Mesodermal cell (in vitro differentiated cells): ENCODE measurements around the gene LINGO3.

Experiments used
- H3K27ac ChIP-seq: 2 replicates; pipeline ENCODE4 v1.7.0; 2013; ENCODE audit warnings: mild to moderate bottlenecking, low read depth, low read length, moderate library complexity; ENCODE audit not compliant: severe bottlenecking
- H3K36me3 ChIP-seq: 2 replicates; pipeline ENCODE4 v1.7.1; 2013; ENCODE audit warnings: mild to moderate bottlenecking, low read length, moderate library complexity; ENCODE audit not compliant: control insufficient read depth, insufficient read depth
- H3K4me1 ChIP-seq: one replicate; pipeline ENCODE4 v1.7.1; 2013; ENCODE audit warnings: mild to moderate bottlenecking, low read length; ENCODE audit not compliant: insufficient read depth, control insufficient read depth, poor library complexity, severe bottlenecking
- H3K4me3 ChIP-seq: 2 replicates; pipeline ENCODE4 v1.7.0; 2013; ENCODE audit warnings: low read length, control low read depth, mild to moderate bottlenecking; ENCODE audit not compliant: insufficient read depth, poor library complexity, severe bottlenecking; ENCODE audit errors: extremely low read depth
- H3K9me3 ChIP-seq: 2 replicates; pipeline ENCODE4 v1.7.1; 2013; ENCODE audit warnings: mild to moderate bottlenecking, low read length, moderate library complexity; ENCODE audit not compliant: control insufficient read depth
- WGBS, 2 experiments: methylation state at CpG; one replicate each; pipeline ENCODE4 v1.1.5; 2013; ENCODE audit warnings: missing lambda C conversion rate in 2 of 2; ENCODE audit not compliant: insufficient coverage in 2 of 2; 5-methylcytosine and 5-hydroxymethylcytosine counted together

The LINGO3 gene

GRCh38 chr19:2338751-2339643 lies 31.0 kb upstream of the LINGO3 start:
- Histone ChIP-seq H3K27ac (no peak overlapping the region), H3K4me1 (no peaks in the 10 kb centered on the region), H3K36me3 (peaks cover 45% of the 10 kb centered on the region), H3K9me3 (no peaks in the 10 kb centered on the region), H3K4me3 (no peak overlapping the region)
- 96 to 98% methylated on average over 50 to 54 of the region's 54 CpGs for WGBS, 2 experiments

GRCh38 chr19:2338055-2338615 lies 30.2 kb upstream of the LINGO3 start:
- Histone ChIP-seq H3K36me3 (peaks cover 48% of the 10 kb centered on the region), H3K9me3 (no peaks in the 10 kb centered on the region), H3K4me3 (no peak overlapping the region), H3K4me1 (no peaks in the 10 kb centered on the region), H3K27ac (no peak overlapping the region)
- 97 to 99% methylated on average over 17 to 21 of the region's 21 CpGs for WGBS, 2 experiments

GRCh38 chr19:2337329-2337707 lies 29.4 kb upstream of the LINGO3 start:
- WGBS, 2 experiments, result 75 to 79% methylated on average over 19 of the region's 19 CpGs
- Histone ChIP-seq H3K36me3 (peaks cover 45% of the 10 kb centered on the region), H3K9me3 (no peaks in the 10 kb centered on the region), H3K4me1 (no peaks in the 10 kb centered on the region), H3K4me3 (no peak overlapping the region), H3K27ac (peak overlapping the region; percentile 47)

- Histone ChIP-seq H3K9me3 (no peaks in the 10 kb centered on the region), H3K27ac (peak overlapping the region; percentile 47), H3K4me1 (no peaks in the 10 kb centered on the region), H3K4me3 (no peak overlapping the region), H3K36me3 (peaks cover 42% of the 10 kb centered on the region)
- WGBS, 2 experiments, result 92 to 94% methylated on average over 22 to 29 of the region's 33 CpGs
Observed at GRCh38 chr19:2336528-2337328, 28.8 kb upstream of the LINGO3 start.

GRCh38 chr19:2335848-2336247 lies 27.9 kb upstream of the LINGO3 start:
- no peak overlapping the region for H3K27ac ChIP-seq
- H3K4me1 ChIP-seq, result peaks cover 6% of the 10 kb centered on the region
- WGBS, 2 experiments, result 95 to 100% methylated on average over 3 of the region's 3 CpGs
- peaks cover 36% of the 10 kb centered on the region for H3K36me3 ChIP-seq
- H3K4me3 ChIP-seq, result no peak overlapping the region
- no peaks in the 10 kb centered on the region for H3K9me3 ChIP-seq

GRCh38 chr19:2334986-2335846 lies 27.3 kb upstream of the LINGO3 start:
- H3K9me3 ChIP-seq, result no peaks in the 10 kb centered on the region
- no peak overlapping the region for H3K4me3 ChIP-seq
- peaks cover 12% of the 10 kb centered on the region for H3K4me1 ChIP-seq
- H3K36me3 ChIP-seq, result peaks cover 36% of the 10 kb centered on the region
- 94% methylated on average over 19 to 22 of the region's 26 CpGs for WGBS, 2 experiments
- H3K27ac ChIP-seq, result no peak overlapping the region

GRCh38 chr19:2334426-2334825 lies 26.5 kb upstream of the LINGO3 start:
- Histone ChIP-seq H3K27ac (no peak overlapping the region), H3K4me3 (no peak overlapping the region), H3K9me3 (no peaks in the 10 kb centered on the region), H3K4me1 (peaks cover 16% of the 10 kb centered on the region), H3K36me3 (peaks cover 30% of the 10 kb centered on the region)
- 96 to 97% methylated on average over 23 to 27 of the region's 27 CpGs for WGBS, 2 experiments

- H3K9me3 ChIP-seq, result no peaks in the 10 kb centered on the region
- no peak overlapping the region for H3K27ac ChIP-seq
- peaks cover 16% of the 10 kb centered on the region for H3K4me1 ChIP-seq
- WGBS, 2 experiments, result 95 to 96% methylated on average over 9 to 11 of the region's 11 CpGs
- no peak overlapping the region for H3K4me3 ChIP-seq
- peaks cover 23% of the 10 kb centered on the region for H3K36me3 ChIP-seq
Observed at GRCh38 chr19:2333807-2334211, 25.9 kb upstream of the LINGO3 start.

- Histone ChIP-seq H3K27ac (no peak overlapping the region), H3K4me3 (no peak overlapping the region), H3K9me3 (no peaks in the 10 kb centered on the region), H3K4me1 (peaks cover 16% of the 10 kb centered on the region), H3K36me3 (peaks cover 19% of the 10 kb centered on the region)
- WGBS, 2 experiments, result 94% methylated on average over 20 to 23 of the region's 27 CpGs
Observed at GRCh38 chr19:2333027-2333806, 25.3 kb upstream of the LINGO3 start.
